ENCODE data around the gene BHLHE40. TPM values are rescaled to one million over a fixed set of nuclear protein-coding genes. Genes with fewer than 3 reads are reported as not detected.

The BHLHE40 gene
- total and polyA plus RNA-seq, 2 of the 13 experiments (the other 11 are each of a cell fraction or from before 2014, with no cell fraction given): 1.8 to 51.0 TPM

GRCh38 chr3:4979428-4980228, at the start of gene BHLHE40 (continued):
- TF ChIP-seq ZNF318 (CRISPR knock-in tag; IDR thresholded peaks at IDR 0.05) (no peak), ZMAT5 (CRISPR knock-in tag; IDR thresholded peaks at IDR 0.05; ENCODE audit: borderline replicate concordance, low read depth) (no peak), TFE3 (CRISPR knock-in tag; IDR thresholded peaks at IDR 0.05) (peak; percentile 8; the same call in 1 of the 2 replicates), NR2F1 (CRISPR knock-in tag; IDR thresholded peaks at IDR 0.05) (no peak), ZNF780A (CRISPR knock-in tag; IDR thresholded peaks at IDR 0.05) (0 out of 2 replicates have a peak, but pooled peaks have one; percentile 64), NFYC (CRISPR knock-in tag; IDR thresholded peaks at IDR 0.05) (no peak), E2F1 (CRISPR knock-in tag; IDR thresholded peaks at IDR 0.05) (peak; percentile 62; the same call in 1 of the 2 replicates), TMF1 (CRISPR knock-in tag; IDR thresholded peaks at IDR 0.05; ENCODE audit: low read depth) (0 out of 2 replicates have a peak, but pooled peaks have one; percentile 42), ZNF773 (CRISPR knock-in tag; IDR thresholded peaks at IDR 0.05; ENCODE audit: borderline replicate concordance) (0 out of 2 replicates have a peak, but pooled peaks have one; percentile 45), DZIP1 (CRISPR knock-in tag; IDR thresholded peaks at IDR 0.05) (no peak), ATM (IDR thresholded peaks at IDR 0.05; ENCODE audit: borderline replicate concordance) (no peak), ZNF350 (CRISPR knock-in tag; IDR thresholded peaks at IDR 0.05; ENCODE audit: borderline replicate concordance, low read depth) (peak; percentile 20; the same call in 1 of the 2 replicates), JUN (CRISPR knock-in tag; IDR thresholded peaks at IDR 0.05) (no peak), HCFC1 (IDR thresholded peaks at IDR 0.05; ENCODE audit: low read depth, low read length) (no peak)
